Activated B cell treated with CpG ODN at 0.5 μM for 24 hours (primary cell): ENCODE measurements around the gene TMEM47. TPM values are rescaled to one million over a fixed set of nuclear protein-coding genes. Genes with fewer than 3 reads are reported as not detected.

Source experiments
- ATAC-seq: fragments of 200-7000 bp; cut with Tn5 transposase; one replicate; pipeline ENCODE4 v1.10.0; 2021; ENCODE audit warnings: low read depth, mild to moderate bottlenecking, moderate library complexity
- CTCF ChIA-PET: fragments of 350-600 bp; sonication (Branson Sonifier 250); formaldehyde crosslinking; loops from one replicate; lab custom pipeline; 2021; ENCODE audit warnings: antibody characterized with exemption; lab: Charles Lee
- POLR2A ChIA-PET: fragments of 350-600 bp; sonication (Branson Sonifier 250); formaldehyde crosslinking; loops from one replicate; lab custom pipeline; 2021; ENCODE audit warnings: antibody characterized with exemption; lab: Charles Lee
- DNase-seq: peaks from one replicate; pipeline ENCODE4 v3.0.0; 2022
- H3K27ac Mint-ChIP-seq: one replicate; pipeline ENCODE4 v1.8.0; 2020; ENCODE audit warnings: mixed read lengths
- H3K27me3 Mint-ChIP-seq: one replicate; pipeline ENCODE4 v1.8.0; 2021; ENCODE audit warnings: mixed read lengths
- H3K36me3 Mint-ChIP-seq: one replicate; pipeline ENCODE4 v1.8.0; 2021; ENCODE audit warnings: low read depth, mixed read lengths
- H3K4me1 Mint-ChIP-seq: one replicate; pipeline ENCODE4 v1.8.0; 2021; ENCODE audit warnings: mixed read lengths
- H3K4me3 Mint-ChIP-seq: one replicate; pipeline ENCODE4 v1.8.0; 2020; ENCODE audit warnings: mild to moderate bottlenecking, mixed read lengths
- H3K9me3 Mint-ChIP-seq: one replicate; pipeline ENCODE4 v1.8.0; 2020; ENCODE audit warnings: mixed read lengths
- intact Hi-C: fragments of 100-400 bp; cut with micrococcal nuclease; formaldehyde crosslinking; loops from one replicate; pipeline ENCODE4 v1.15.1; 2024
- total RNA-seq: library from RNA; stranded (reverse); gene quantifications from 2 replicates; pipeline ENCODE4 v1.2.3, GENCODE V29; 2022
- TF ChIP-seq, protein P1 (sequence below): fragments of 200-600 bp; IDR thresholded peaks from one replicate; pipeline ENCODE4 v1.8.0; 2022; ENCODE audit warnings: antibody characterized with exemption, mild to moderate bottlenecking

TMEM47 gene
- total RNA-seq, 1 donor from 2014 or later = not detected

DNA sequence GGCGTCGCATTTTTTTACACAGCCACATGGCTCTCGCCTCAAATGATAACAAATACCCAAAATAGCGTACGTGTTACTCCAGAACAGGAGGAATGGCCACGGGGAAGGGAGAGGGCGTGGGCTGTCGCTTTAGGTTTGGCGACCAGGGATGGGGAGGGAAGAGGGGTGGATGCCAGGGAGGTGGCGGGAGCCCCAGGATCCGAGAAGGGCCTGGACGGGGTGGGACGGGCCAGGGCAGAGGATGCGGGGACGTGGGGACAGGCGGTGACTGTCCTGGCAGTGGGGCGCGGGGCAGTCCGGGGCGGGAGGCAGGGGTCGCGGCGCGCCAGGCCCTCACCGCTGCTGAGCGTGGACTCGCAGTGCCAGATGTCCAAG, 631 bp downstream of the TMEM47 start:
- POLR2A ChIA-PET = no interaction called here
- no peaks in the 10 kb centered on the region for H3K9me3 Mint-ChIP-seq
- no peak overlapping the region for H3K4me3 Mint-ChIP-seq
- no peak overlapping the region for H3K27ac Mint-ChIP-seq
- H3K27me3 Mint-ChIP-seq = peaks cover 10% of the 10 kb centered on the region
- CTCF ChIA-PET = no interaction called here
- DNase-seq = no peak
- ATAC-seq = no peak
- TF ChIP-seq, protein P1, sequence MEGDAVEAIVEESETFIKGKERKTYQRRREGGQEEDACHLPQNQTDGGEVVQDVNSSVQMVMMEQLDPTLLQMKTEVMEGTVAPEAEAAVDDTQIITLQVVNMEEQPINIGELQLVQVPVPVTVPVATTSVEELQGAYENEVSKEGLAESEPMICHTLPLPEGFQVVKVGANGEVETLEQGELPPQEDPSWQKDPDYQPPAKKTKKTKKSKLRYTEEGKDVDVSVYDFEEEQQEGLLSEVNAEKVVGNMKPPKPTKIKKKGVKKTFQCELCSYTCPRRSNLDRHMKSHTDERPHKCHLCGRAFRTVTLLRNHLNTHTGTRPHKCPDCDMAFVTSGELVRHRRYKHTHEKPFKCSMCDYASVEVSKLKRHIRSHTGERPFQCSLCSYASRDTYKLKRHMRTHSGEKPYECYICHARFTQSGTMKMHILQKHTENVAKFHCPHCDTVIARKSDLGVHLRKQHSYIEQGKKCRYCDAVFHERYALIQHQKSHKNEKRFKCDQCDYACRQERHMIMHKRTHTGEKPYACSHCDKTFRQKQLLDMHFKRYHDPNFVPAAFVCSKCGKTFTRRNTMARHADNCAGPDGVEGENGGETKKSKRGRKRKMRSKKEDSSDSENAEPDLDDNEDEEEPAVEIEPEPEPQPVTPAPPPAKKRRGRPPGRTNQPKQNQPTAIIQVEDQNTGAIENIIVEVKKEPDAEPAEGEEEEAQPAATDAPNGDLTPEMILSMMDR = no peak
- H3K4me1 Mint-ChIP-seq = peaks cover 4% of the 10 kb centered on the region
- H3K36me3 Mint-ChIP-seq = no peaks in the 10 kb centered on the region
- intact Hi-C loops = no loop called here

DNA sequence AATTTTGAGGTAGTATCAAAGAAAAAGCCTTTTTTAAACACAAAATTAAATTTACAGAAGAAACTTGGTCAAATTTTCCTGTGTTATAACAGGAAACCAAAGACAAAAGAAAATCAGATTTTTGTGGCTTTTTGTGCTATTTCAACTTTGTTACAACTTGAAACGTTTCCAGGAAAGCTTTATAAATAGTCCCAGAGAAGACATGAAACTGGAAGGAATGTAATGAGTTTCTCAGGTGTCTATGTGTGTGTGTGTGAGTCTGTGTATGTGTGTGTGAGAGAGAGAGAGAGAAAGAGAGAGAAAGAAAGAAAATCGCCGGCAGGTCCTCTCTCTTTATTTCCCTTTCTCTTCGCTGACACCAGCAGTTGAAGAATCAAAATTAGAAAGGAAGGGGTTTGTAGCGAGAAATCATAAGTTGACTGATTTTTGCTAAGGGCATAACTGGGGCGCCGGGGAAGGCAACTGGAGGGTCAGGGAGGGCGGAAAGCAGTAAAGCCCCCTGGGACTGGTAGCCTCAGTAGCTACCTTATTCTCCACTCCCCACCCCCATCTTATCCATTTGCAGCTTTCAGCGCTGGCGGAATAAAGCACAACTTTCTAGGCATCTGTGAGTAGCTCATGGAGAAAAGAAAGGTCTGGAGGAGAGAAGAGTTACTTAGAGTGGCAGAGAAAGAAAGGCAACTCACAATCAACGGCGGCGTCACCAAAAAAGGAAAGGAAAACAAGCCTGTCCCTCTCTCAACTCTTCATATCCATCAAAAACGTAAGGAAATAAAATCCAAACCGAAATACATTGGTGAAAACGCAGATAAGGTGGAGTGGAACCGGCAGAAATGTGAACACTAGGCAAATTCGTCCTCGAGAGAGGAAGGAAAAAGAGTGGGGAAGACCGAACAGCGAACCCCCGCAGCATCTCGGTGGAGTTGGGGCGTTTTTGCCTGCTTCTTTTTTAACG, 1.3 kb downstream of the TMEM47 start:
- H3K36me3 Mint-ChIP-seq = no peaks in the 10 kb centered on the region
- ChIA-PET CTCF (no interaction called here), POLR2A (no interaction called here)
- no peak overlapping the region for H3K27ac Mint-ChIP-seq
- ATAC-seq (no peak), DNase-seq (no peak)
- intact Hi-C loops = no loop called here
- no peaks in the 10 kb centered on the region for H3K9me3 Mint-ChIP-seq
- H3K4me1 Mint-ChIP-seq = peaks cover 4% of the 10 kb centered on the region
- no peak overlapping the region for H3K4me3 Mint-ChIP-seq
- H3K27me3 Mint-ChIP-seq = peaks cover 10% of the 10 kb centered on the region
- TF ChIP-seq, protein P1 = no peak

DNA sequence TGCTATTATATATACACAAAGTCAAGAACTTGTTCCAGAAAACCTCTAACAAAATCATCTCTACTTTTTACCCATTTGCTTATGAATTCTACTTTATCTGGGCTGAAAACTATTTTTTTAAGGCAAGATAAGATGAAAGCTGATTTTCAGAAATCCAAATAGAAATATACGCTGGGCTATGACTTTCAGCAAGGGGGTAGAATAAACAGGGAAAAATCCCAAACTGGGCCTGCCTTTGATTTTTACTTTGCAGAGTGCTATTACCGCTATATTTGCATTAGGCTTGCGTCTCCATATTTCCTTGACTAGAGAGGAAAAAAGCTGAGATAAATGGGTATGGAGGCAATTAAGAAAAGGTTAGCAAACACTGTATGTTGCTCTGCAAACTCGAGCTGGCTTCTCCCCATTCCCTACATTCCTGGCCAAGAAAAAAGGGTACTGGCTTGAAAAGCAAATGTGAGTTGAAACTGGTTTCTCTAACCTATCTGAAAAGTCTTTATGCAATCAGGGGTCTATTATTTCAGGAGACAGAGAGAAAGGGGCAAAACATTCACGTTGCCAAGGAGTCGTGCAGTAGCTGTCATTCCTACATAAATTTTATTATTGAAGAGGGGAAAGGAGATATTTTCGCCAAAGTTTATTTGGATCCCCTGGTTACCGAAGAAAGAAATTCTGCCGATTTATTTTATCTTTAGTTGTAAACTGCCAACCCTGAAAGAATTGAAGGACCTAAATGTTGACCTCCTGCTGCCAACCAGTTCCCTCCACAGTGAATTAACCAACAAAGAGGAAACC, 2.2 kb downstream of the TMEM47 start:
- H3K9me3 Mint-ChIP-seq = no peaks in the 10 kb centered on the region
- intact Hi-C loops = no loop called here
- no peaks in the 10 kb centered on the region for H3K36me3 Mint-ChIP-seq
- POLR2A ChIA-PET = no interaction called here
- H3K4me1 Mint-ChIP-seq = peaks cover 4% of the 10 kb centered on the region
- DNase-seq (no peak), ATAC-seq (no peak)
- no peak overlapping the region for H3K27ac Mint-ChIP-seq
- H3K4me3 Mint-ChIP-seq = no peak overlapping the region
- TF ChIP-seq, protein P1 = no peak
- CTCF ChIA-PET = no interaction called here
- peaks cover 10% of the 10 kb centered on the region for H3K27me3 Mint-ChIP-seq

DNA sequence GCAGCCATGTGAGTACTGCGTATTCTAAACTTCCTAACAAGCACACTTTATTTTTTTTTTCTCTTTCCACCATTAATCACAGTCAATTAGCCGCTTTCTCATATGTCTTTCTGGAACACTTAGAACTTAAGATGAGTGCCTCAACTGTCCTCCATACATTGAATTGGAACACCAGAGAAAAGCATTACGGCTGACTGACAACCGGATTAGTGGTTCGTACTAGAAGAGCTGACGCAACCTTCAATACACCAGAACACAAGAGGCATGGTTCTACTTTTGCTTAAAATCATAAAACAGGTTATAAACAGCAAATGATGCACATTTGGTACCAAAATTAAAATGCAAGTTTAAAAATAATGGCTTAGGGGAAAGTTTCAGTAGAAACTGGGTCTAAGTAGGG, 3.3 kb downstream of the TMEM47 start:
- Mint-ChIP-seq H3K4me1 (peaks cover 4% of the 10 kb centered on the region), H3K27me3 (peaks cover 10% of the 10 kb centered on the region), H3K4me3 (no peak overlapping the region), H3K36me3 (no peaks in the 10 kb centered on the region), H3K27ac (no peak overlapping the region), H3K9me3 (no peaks in the 10 kb centered on the region)
- intact Hi-C loops = no loop called here
- ChIA-PET CTCF (no interaction called here), POLR2A (no interaction called here)
- ATAC-seq (no peak), DNase-seq (no peak)
- TF ChIP-seq, protein P1 = no peak

DNA sequence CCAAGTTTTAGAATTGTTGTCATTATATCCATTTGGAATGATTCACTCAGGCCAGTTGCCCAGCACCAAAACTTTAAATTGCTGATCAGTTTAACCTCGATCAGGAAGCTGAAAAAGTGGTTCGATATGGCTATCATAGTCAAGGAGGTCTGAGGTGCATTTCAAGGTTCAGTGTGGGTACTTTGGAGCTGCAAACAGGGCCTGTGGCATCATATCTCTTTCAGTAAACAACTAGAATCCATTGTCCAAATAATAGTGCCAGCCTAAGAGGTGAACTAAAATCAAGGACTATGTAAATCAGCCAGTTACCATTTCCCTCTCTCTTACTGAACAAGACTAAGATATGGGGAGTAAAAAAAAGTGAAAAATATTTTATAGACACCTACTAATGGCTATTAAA, 14.2 kb downstream of the TMEM47 start:
- H3K4me3 Mint-ChIP-seq = no peak overlapping the region
- no peaks in the 10 kb centered on the region for H3K9me3 Mint-ChIP-seq
- no peak for DNase-seq
- no peaks in the 10 kb centered on the region for H3K36me3 Mint-ChIP-seq
- ChIA-PET CTCF (no interaction called here), POLR2A (no interaction called here)
- no peaks in the 10 kb centered on the region for H3K4me1 Mint-ChIP-seq
- H3K27me3 Mint-ChIP-seq = no peaks in the 10 kb centered on the region
- intact Hi-C loops = no loop called here
- TF ChIP-seq, protein P1 = no peak
- ATAC-seq = no peak
- H3K27ac Mint-ChIP-seq = no peak overlapping the region
